AG20443 (cell line): ENCODE measurements around the gene RRM1.
"Not testable (repeated sequence)": the region's sequence is repeated elsewhere in the genome, so short reads cannot be mapped to it uniquely, and the experiment has no call there.

ENCODE experiments used
- DNase-seq: peaks from one replicate; pipeline ENCODE4 v3.0.0; 2012; ENCODE audit warnings: low spot score, mixed read lengths

RRM1 gene

DNA sequence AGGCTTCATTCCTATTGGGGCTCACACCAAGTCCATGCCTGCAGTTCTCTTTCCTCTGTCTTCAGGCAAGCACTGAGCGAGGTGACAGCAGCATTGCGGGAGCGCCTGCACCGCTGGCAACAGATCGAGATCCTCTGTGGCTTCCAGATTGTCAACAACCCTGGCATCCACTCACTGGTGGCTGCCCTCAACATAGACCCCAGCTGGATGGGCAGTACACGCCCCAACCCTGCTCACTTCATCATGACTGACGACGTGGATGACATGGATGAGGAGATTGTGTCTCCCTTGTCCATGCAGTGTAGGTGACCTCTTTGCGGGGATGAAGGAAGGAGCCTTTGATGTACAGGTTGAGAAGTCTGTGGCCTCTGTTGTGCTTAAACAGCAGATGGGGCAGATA lies 11.4 kb upstream of the RRM1 start:
- no peak for DNase-seq

GRCh38 chr11:4084406-4085125 lies 10.0 kb upstream of the RRM1 start:
- DNase-seq = no peak

GRCh38 chr11:4085575-4085974 lies 9.0 kb upstream of the RRM1 start:
- no peak for DNase-seq

GRCh38 chr11:4086575-4087353 lies 7.8 kb upstream of the RRM1 start:
- DNase-seq = no peak

DNA sequence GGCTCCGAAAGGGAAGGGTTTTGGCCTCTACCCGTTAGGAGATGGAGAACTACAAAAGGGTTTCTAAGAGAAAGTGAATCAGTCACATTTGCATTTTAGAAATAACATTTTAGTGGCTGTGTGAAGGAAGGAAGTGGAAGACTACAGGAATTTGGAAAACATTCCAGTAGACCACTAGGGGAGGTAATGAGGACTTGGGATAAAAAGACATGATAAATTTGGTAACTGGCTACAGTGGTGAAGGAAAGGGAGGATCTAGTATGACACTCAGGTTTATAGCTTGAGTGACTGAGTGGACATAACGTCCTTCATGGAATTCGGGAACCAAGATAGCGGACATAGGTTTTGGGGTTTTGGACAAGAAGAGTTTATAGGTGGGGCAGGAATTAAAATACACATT lies 7.0 kb upstream of the RRM1 start:
- peak; percentile 37 for DNase-seq

DNA sequence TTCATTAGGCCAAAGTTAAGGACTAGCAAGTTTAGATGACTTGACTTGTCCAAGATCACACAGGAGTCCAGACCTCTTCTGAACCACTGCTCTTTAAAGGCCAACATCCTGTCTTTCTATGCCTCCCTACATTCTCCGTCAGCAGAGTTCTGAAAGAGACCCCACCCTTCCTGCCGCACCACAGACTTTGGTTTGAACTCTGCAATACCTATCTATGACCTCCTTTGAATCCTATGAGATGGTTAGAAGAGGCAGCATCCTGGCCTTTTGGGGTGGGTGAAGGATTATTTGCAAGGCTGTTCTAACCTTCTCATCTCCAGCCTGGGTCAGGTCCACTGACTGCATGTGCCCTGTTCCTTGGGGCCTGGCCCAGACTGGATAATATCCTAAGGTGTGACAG lies 4.3 kb upstream of the RRM1 start:
- no peak for DNase-seq

DNA sequence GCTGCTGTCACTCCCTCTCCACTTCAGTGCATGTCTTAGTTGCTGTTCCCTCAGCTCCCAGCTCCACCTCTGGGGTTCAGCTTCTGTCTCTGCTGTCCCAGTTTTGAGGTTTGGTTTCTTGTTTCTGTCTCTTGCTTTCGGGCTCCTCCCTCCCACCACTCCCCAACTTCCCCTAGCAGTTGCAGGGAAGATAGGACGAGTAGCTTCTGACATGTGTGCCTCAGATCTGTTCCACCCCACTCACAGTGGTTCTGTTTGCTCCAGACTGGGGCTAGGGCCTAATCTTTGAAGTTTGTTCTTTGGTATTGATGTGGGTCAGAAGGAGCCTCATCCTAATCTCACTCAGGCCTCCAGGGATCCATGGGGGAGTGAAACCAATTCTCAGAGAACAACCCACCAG lies 2.6 kb upstream of the RRM1 start:
- no peak for DNase-seq

- DNase-seq = no peak
Observed at GRCh38 chr11:4093519-4094347, 866 bp upstream of the RRM1 start.

DNA sequence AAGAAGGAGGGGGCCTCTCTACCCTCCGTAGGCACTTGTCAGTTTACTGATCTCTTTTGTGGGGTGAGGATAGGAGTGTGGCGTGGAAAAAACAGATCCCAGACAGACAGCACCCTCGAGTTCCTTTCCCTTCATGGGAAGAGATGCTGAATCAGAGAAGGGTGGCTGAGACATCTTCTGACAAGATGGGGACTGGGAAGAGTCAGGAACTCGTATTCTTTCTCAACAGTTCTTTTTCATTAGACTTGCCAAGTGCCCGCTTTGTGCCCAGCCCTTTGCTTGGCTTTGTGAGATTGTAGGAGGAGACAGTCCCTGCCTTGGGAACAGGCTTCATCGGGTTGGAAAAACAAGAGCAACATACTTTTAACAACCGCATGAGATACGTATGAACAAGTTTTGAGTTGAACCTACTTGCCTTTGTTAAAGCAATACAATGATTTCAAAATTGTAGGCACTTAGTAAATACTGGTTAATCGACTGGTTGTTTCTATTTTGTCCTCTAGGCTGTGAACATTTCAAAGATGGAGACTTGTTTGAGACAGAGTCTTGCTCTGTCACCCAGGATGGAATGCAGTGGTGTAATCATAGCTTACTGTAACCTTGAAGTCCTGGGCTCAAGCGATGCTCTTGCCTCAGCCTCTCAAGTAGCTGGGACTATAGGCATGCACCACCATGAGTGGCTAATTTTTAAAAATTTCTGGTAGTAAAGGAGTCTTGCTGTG lies 1.1 kb downstream of the RRM1 start:
- DNase-seq = peak; percentile 32

DNA sequence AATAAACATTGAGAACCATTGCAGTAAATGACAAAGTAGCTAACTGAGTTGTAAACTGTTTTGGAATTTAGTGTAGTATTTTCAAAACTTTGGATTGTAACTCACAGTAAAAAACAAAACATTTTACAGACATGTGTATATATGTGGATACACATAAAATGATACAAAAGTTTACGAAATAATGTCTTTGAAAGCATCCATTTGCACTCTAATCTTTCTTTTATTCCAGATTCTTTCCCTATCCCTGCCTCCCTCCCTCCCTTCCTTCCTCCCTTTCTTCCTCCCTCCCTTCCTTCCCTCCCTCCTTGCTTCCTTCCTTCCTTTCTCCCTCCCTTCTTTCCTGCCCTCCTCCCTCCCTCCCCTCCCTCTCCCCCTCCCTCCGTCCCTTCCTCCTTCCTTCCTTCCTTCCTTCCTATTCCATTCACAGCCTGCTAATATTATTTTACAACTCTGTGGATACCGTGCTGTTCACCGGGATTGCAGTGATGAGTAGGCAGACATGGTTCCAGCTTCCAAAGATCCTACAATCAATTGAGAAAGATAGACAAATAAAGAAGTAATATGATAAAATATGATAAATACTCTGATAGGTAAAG lies 3.5 kb downstream of the RRM1 start:
- no peak for DNase-seq

GRCh38 chr11:4102711-4103110 lies 8.1 kb downstream of the RRM1 start:
- DNase-seq = no peak

DNA sequence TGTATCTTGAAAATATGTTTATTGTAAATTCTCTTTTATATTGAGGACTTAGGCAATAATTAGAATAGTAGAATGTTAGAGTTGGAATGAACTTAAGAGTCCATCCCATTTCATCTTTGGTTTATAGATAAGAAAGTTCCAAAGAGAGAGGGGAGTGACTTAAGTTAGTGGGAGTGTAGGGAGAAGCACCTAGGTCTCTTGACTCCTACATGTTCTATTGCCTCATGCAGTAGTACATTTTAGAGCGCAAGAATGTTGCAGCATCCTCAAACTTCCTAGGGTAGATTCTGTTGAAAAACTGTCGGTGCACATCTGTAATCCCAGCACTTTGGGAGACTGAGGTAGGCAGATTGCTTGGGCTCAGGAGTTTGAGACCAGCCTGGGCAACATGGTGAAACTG lies 8.7 kb downstream of the RRM1 start:
- no peak for DNase-seq

GRCh38 chr11:4105916-4106315 lies 11.3 kb downstream of the RRM1 start:
- DNase-seq = no peak

DNA sequence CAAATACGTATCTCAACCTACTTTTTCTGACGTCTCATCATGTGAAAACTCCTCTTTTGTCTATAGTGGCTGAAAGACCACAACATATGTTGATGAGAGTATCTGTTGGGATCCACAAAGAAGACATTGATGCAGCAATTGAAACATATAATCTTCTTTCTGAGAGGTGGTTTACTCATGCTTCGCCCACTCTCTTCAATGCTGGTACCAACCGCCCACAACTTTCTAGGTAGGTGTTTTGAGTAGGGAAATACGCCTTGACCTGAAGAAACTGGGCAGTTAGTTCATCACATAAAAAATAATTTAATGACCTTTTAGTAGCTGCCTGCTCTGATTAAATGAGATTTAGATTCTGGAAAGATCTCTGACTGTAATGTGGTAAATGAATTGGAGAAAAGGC lies 17.2 kb downstream of the RRM1 start:
- no peak for DNase-seq

- no peak for DNase-seq
Observed at GRCh38 chr11:4115128-4115527, 20.5 kb downstream of the RRM1 start.

GRCh38 chr11:4118107-4118506 lies 23.5 kb downstream of the RRM1 start:
- peak; percentile 45 for DNase-seq

- no peak for DNase-seq
Observed at GRCh38 chr11:4123218-4123617, 28.6 kb downstream of the RRM1 start.

- DNase-seq = no peak
Observed at GRCh38 chr11:4125141-4125540, 30.5 kb downstream of the RRM1 start.

- DNase-seq = no peak
Observed at GRCh38 chr11:4127357-4127756, 32.8 kb downstream of the RRM1 start.

DNA sequence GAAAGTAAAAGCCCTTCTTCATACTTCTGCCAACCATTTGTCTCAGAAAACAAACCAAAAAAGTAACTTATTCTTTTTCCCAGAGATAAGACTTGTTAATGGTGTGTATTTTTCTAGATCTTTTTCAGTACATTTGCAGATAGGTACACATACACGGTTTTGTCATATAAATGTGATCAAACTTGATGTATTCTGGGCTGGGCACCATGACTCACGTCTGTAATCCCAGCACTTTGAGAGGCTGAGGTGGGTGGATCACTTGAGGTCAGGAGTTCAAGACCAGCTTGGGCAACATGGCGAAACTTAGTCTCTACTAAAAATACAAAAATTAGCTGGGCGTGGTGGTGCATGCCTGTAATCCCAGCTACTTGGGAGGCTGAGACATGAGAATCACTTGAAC lies 35.6 kb downstream of the RRM1 start:
- not testable (repeated sequence) for DNase-seq

GRCh38 chr11:4134806-4135205 lies 40.2 kb downstream of the RRM1 start:
- peak; percentile 29 for DNase-seq

GRCh38 chr11:4138497-4138896 lies 43.9 kb downstream of the RRM1 start:
- DNase-seq = no peak
